Measurements from ENCODE around the gene SLC6A8. TPM values are rescaled to one million over a fixed set of nuclear protein-coding genes. Genes with fewer than 3 reads are reported as not detected.

SLC6A8 gene
- total and polyA plus RNA-seq, 2 of the 4 experiments (the other 2 are of a cell fraction) = 7.2 to 25.5 TPM

DNA sequence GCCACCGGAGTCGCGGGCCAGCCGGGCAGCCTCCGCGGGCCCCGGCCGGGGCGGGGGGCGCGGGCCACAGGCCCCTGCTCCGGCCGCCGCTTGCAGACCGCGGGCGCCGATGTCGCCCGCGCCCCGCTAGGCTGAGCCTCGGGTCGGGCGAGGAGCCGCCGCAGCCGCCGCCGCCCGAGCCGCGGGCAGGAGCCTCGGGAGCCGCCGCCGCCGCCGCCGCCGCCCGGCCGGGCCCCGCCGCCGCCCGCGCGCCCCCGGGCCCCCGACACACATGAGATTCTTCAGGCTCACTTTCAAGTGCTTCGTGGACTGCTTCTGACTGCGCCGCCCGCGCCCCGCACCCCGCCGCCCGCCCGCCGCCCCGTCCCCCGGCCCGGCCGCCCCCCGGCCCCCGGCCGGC is 345 bp downstream of the SLC6A8 start:
- H2BK15ac ChIP-seq (ENCODE audit: low read depth, low read length) = no peak overlapping the region
- DNase-seq (no peak), ATAC-seq (ENCODE audit: low read depth) (peak; percentile 15)
- H3K36me3 ChIP-seq (ENCODE audit: control insufficient read depth, insufficient read depth, low read length) = peaks cover 4% of the 10 kb centered on the region
- POLR2A ChIA-PET (ENCODE audit: unreplicated experiment) = no interaction called here
- H3K23ac ChIP-seq (ENCODE audit: low read depth, low read length) = no peak overlapping the region
- no peak overlapping the region for H2AFZ ChIP-seq (replicated peaks; ENCODE audit: low read length, poor library complexity)
- H3K27me3 ChIP-seq (ENCODE audit: control insufficient read depth, insufficient read depth, low read length) = no peaks in the 10 kb centered on the region; the same call in 1 of the 2 replicates
- no peak overlapping the region for H3K14ac ChIP-seq (replicated peaks; ENCODE audit: low read depth, low read length)
- WGBS, 2 experiments (ENCODE audit: extremely low coverage in 2 of 2, insufficient read length in 1 of 2) = no CpG with 5 or more reads among the region's 69 CpGs
- H2BK120ac ChIP-seq (ENCODE audit: low read depth, low read length) = no peak overlapping the region
- no peak overlapping the region for H3K56ac ChIP-seq (ENCODE audit: extremely low read depth, insufficient read depth, low read length)
- H2AK5ac ChIP-seq (ENCODE audit: low read depth, low read length) = no peak overlapping the region
- no peak overlapping the region for H4K91ac ChIP-seq (ENCODE audit: insufficient read depth, low read depth, low read length)
- H3K9me1 ChIP-seq (ENCODE audit: insufficient read depth, low read length) = peaks cover 5% of the 10 kb centered on the region; the same call in 1 of the 2 replicates
- H3K18ac ChIP-seq (ENCODE audit: low read depth, low read length) = no peak overlapping the region
- in situ Hi-C loops (cut with MboI; ENCODE audit: low sequenced_read_pairs) (no loop called here), intact Hi-C loops (cut with micrococcal nuclease) (no loop called here), dilution Hi-C loops (cut with HindIII; ENCODE audit: low sequenced_read_pairs, unreplicated experiment) (no loop called here)
- TF ChIP-seq MAZ (IDR thresholded peaks at IDR 0.05; ENCODE audit: borderline replicate concordance, low read depth, low read length) = no peak
- no peak for TF ChIP-seq CEBPB (IDR thresholded peaks at IDR 0.05; ENCODE audit: low read depth, low read length)
- no peak for TF ChIP-seq FOS (IDR thresholded peaks at IDR 0.05; ENCODE audit: low read depth, low read length)
- TF ChIP-seq, protein P1, sequence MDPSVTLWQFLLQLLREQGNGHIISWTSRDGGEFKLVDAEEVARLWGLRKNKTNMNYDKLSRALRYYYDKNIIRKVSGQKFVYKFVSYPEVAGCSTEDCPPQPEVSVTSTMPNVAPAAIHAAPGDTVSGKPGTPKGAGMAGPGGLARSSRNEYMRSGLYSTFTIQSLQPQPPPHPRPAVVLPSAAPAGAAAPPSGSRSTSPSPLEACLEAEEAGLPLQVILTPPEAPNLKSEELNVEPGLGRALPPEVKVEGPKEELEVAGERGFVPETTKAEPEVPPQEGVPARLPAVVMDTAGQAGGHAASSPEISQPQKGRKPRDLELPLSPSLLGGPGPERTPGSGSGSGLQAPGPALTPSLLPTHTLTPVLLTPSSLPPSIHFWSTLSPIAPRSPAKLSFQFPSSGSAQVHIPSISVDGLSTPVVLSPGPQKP (IDR thresholded peaks at IDR 0.05; ENCODE audit: borderline replicate concordance, low read depth, low read length) = no peak
- TF ChIP-seq RAD21 (IDR thresholded peaks at IDR 0.05; ENCODE audit: low read length) = no peak
- no peak for TF ChIP-seq MAFK (IDR thresholded peaks at IDR 0.05; ENCODE audit: low read depth, low read length)
- TF ChIP-seq MXI1 (IDR thresholded peaks at IDR 0.05; ENCODE audit: borderline replicate concordance, low read depth, low read length) = no peak
- TF ChIP-seq CTCF (conservative IDR thresholded peaks at IDR 0.05; ENCODE audit: low read depth, low read length) = no peak
- TF ChIP-seq RFX5 (IDR thresholded peaks at IDR 0.05; ENCODE audit: low read depth, low read length) = no peak
- no peak for TF ChIP-seq BHLHE40 (IDR thresholded peaks at IDR 0.05; ENCODE audit: low read depth, low read length)
- no peak for TF ChIP-seq NFE2L2 (IDR thresholded peaks at IDR 0.05; ENCODE audit: low read depth, low read length)
- TF ChIP-seq CHD1 (IDR thresholded peaks at IDR 0.05; ENCODE audit: low read depth, low read length) = no peak
- TF ChIP-seq POLR2A (IDR thresholded peaks at IDR 0.05; ENCODE audit: low read depth, low read length) = no peak
- TF ChIP-seq, protein P2, sequence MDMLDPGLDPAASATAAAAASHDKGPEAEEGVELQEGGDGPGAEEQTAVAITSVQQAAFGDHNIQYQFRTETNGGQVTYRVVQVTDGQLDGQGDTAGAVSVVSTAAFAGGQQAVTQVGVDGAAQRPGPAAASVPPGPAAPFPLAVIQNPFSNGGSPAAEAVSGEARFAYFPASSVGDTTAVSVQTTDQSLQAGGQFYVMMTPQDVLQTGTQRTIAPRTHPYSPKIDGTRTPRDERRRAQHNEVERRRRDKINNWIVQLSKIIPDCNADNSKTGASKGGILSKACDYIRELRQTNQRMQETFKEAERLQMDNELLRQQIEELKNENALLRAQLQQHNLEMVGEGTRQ (IDR thresholded peaks at IDR 0.05; ENCODE audit: low read depth, low read length) = no peak
- TF ChIP-seq SMC3 (IDR thresholded peaks at IDR 0.05; ENCODE audit: low read depth, low read length) = no peak
- no peak for TF ChIP-seq RCOR1 (IDR thresholded peaks at IDR 0.05; ENCODE audit: insufficient replicate concordance, low read length)
- no peak overlapping the region for H4K5ac ChIP-seq (ENCODE audit: low read depth, low read length)
- H3K27ac ChIP-seq (ENCODE audit: insufficient read depth, low read length) = no peak overlapping the region
- H2AK9ac ChIP-seq (replicated peaks; ENCODE audit: low read depth, low read length, poor library complexity) = no peak overlapping the region
- H3K9me3 ChIP-seq (ENCODE audit: control insufficient read depth, insufficient read depth, low read length) = peaks cover 6% of the 10 kb centered on the region; the same call in 1 of the 2 replicates
- H2BK5ac ChIP-seq (ENCODE audit: low read depth, low read length, poor library complexity, severe bottlenecking) = no peak overlapping the region
- H3K9ac ChIP-seq (ENCODE audit: low read depth, low read length) = no peak overlapping the region
- no peak overlapping the region for H3K4me2 ChIP-seq (ENCODE audit: low read depth, low read length)
- H3K4me1 ChIP-seq (ENCODE audit: control insufficient read depth, insufficient read depth, low read length) = peaks cover 9% of the 10 kb centered on the region
- peak overlapping the region; percentile 38; the same call in 1 of the 2 replicates for H3K4me3 ChIP-seq (ENCODE audit: insufficient read depth, low read depth, low read length)
- H2BK20ac ChIP-seq (ENCODE audit: low read depth, low read length) = no peak overlapping the region
- H3K79me1 ChIP-seq (ENCODE audit: low read depth in 1 of 2, low read length in 2 of 2) = 0 out of 4 replicates have a peak, but pooled peaks cover 0 to 6% of the 10 kb centered on the region in 2 experiments
- no TSS peak for BruUV-seq (replicated peaks)
- peaks cover 12% of the 10 kb centered on the region for H4K20me1 ChIP-seq (ENCODE audit: insufficient read depth, low read length)
- no peak overlapping the region for H3K4ac ChIP-seq (ENCODE audit: low read depth, low read length)
- no peak overlapping the region for H4K8ac ChIP-seq (ENCODE audit: low read depth in 2 of 2, low read length in 2 of 2)
- CTCF ChIA-PET = no interaction called here
